Stimulated activated CD4-positive, alpha-beta T cell treated with anti-CD3 and anti-CD28 coated beads, Interleukin-1b, Interleukin-23, amount 100 ng/mL, for 48 hours (primary cell): ENCODE measurements around the gene LRRTM4.

Source experiments
- DNase-seq: peaks from one replicate; pipeline ENCODE4 v3.0.0-alpha.2; 2020

The LRRTM4 gene

GRCh38 chr2:77469106-77469505 is 53.1 kb downstream of the LRRTM4 start:
- no peak for DNase-seq

DNA sequence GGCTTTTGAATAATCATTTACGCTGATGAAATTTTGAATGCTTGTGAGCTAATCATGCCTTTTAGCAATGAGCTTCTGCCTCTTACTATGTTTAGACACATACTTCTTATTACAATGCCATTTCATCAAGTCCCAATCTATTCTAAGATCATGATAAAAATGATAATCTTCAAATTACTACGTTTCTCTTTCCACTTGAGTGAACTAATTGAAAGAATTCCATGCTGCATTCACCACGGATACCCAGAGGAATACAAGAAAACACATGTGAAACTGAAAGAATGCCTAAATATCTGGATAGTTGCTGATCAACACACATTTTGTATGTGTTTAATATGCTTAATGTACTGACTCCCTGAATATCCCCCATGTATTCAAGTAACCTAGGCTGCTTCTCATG is 62.3 kb downstream of the LRRTM4 start:
- no peak for DNase-seq

DNA sequence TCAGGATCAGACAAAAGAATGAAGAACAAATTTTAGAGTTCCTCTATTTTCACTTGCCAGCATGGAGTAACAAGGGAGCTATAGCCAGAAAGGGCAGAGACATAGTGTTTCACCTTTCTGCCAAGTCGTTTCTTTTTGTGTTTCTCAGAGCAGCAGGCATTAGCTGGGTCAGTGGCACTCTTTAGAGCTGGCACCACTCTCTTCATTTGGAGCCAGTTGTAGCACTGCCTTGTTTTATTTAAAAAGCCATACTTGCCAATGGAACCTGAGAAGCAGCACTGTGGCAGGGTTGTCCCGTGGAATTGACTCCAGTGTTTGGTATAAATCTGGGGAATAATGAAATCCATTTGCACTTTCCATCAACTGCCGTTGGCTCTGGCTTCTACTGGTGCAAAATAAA is 64.0 kb downstream of the LRRTM4 start:
- DNase-seq = no peak

DNA sequence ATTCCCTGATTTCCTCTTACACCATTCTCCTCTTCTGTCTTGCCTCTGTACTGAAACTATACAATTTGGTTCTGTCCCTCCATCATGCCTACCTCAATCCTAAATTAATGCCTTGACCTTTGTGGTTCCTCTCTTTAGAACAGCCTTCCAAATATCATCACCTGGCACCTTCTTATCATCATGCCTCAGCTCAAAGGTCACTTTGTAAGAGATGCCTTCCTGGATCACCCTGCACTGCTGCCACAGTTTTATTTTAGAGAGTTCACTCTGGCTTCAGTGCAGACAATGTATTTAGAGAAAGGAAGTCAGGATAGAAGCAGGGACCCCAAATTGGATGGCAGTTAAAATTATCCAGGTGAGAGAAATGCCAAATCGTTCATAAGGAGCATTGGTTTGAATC is 64.5 kb downstream of the LRRTM4 start:
- DNase-seq = no peak

DNA sequence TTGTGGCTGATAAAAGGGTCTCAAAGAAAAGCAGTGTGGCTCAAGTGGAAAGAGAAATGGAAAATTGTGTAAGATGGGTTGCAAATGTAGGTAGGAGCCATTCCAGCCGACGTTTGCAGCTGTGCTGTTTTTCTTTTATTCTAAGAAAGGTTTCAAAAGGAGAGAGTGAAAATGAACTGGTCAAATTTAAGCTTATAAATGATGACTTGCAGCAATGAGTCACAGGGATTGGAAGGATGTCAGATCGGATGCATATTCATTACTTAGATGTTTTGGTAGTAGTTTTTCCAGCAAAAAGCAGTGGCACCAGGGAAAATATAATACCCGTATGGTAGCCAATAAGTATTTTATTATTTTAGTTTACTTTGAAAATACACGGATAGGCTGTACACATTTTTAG is 79.1 kb downstream of the LRRTM4 start:
- DNase-seq = no peak

DNA sequence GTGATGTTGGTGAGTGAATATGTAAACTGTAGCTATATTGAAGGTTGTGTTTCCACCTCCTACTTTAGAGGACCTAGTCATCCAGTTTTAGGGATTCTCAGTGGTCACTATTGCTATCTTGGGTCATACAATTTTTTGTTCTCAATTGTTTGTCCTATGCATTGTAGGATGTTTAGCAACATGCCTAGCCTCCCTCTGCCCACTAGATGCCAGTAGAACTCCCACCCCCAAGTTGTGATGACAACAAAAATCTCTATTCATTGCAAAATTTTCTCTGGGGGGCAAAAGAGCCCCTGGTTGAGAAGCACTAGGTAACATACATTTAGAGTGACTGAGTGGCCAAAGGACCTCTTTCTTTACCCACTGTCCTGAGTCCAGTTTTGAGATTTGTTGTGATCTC is 87.3 kb downstream of the LRRTM4 start:
- DNase-seq = no peak

- no peak for DNase-seq
Observed at GRCh38 chr2:77428946-77429345, 93.2 kb downstream of the LRRTM4 start.

- DNase-seq = no peak
Observed at GRCh38 chr2:77421971-77422370, 100.2 kb downstream of the LRRTM4 start.

DNA sequence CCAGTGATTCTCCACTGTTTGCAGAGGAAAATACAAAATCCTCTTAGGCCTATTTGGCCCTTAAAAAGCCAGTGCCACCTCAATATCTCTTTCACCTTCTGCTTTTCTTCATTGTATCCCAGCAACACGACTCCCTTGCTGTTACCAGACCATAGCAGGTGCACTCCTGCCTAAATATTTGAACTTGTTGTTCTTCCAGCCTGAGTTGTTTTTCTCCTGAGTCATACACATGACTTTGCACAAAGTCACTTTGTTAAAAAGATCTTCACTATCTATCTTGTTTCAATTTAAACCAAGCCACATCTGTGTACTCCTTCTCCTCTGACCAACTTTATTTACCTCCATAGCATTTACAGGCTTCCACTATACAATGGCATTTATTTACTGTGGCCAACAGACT is 103.6 kb downstream of the LRRTM4 start:
- no peak for DNase-seq

DNA sequence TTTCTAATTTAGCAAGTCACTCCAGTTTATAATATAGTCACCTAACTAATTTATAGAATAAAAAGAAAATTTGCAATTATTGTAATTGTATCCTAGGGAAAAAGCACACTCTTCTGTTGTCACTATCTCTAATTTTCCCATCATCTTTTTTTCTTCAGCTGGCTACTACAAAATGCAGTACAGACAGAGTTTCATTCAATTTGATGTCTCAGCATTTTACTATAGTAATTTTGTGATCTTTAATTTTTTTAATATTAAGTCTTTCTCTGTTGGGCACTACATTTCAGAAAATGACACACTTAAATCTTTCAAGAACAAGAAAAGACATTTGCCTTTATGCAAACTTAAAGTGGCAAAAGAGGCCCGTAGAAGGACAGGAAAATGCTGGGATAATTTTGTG is 118.0 kb downstream of the LRRTM4 start:
- no peak for DNase-seq

- no peak for DNase-seq
Observed at GRCh38 chr2:77398970-77399600, 123.1 kb downstream of the LRRTM4 start.

GRCh38 chr2:77397763-77398162 is 124.4 kb downstream of the LRRTM4 start:
- no peak for DNase-seq

- no peak for DNase-seq
Observed at GRCh38 chr2:77395011-77395410, 127.2 kb downstream of the LRRTM4 start.

DNA sequence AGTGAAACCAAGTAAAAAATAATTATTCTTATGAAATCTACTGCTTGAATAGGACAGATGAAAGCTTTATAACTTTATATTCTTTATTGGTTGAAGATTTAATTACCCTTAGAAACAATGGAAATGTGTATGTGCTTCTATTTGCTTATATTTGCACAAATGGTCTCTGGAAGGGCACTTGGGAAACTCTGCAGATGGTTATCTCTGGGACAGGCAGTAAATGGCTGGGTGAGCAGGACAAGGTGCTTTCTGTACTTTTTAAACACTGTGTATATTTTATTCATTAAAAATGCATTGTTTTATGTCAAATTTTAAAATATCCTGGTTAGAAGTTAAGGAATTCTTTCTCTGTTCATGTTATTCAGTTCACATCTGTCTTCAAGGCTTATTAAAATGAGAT is 131.1 kb downstream of the LRRTM4 start:
- no peak for DNase-seq

DNA sequence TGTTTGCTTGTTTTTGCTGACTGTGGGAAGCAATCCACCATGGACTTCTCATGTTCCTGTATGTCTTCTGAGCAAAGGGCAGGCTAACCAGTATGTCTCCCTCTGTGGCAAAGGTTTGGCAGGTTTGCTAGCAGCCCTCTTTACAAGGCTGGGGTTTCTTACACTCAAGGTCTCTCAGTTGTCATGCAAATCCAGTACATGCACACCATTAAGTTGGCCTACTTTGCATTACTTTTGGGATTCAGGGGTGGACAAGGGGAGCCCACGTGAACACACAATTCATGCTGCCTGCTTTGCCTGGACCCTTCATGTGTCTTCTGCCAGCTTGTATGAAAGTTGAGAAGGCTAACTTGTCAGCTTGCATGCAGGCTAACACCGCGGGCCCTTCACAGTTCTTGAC is 134.9 kb downstream of the LRRTM4 start:
- DNase-seq = no peak

- no peak for DNase-seq
Observed at GRCh38 chr2:77372636-77373035, 149.5 kb downstream of the LRRTM4 start.

- no peak for DNase-seq
Observed at GRCh38 chr2:77370511-77370910, 151.7 kb downstream of the LRRTM4 start.

DNA sequence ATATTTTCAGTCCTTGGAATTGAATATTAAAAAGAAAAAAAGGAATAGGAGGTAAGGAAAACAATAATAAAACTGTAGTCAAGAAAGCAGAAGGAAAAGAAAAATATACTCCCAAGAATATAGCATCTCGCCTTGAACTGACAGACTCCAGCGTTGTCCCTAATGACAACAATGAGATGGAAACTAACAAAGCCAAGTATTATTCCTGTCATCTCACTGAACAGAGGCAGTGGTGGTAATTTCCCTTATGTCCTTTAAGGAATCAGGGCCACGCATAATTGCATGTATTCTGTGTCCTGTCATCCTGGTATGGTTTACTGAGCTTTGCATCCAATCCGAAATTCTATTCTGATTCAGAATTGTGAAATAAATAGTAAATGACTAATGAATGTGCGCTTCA is 158.9 kb downstream of the LRRTM4 start:
- DNase-seq = no peak

GRCh38 chr2:77348821-77349220 is 173.4 kb downstream of the LRRTM4 start:
- no peak for DNase-seq

DNA sequence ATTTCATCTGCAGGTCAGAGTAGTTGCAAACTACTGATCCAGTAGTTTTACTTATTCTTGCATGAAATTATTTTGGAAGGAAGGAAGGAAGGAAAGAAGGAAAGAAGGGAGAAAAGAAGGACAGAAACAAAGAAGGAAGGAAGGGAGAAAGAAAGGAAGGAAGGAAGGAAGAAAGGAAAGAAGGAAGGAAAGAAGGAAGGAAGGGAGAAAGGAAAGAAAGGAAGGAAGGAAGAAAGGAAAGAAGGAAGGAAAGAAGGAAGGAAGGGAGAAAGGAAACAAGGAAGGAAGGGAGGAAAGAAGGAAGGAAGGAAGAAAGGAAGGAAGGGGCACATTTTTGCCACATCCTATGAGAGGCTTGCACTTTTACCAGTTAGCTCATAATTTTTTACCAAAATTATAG is 186.2 kb downstream of the LRRTM4 start:
- no peak for DNase-seq

DNA sequence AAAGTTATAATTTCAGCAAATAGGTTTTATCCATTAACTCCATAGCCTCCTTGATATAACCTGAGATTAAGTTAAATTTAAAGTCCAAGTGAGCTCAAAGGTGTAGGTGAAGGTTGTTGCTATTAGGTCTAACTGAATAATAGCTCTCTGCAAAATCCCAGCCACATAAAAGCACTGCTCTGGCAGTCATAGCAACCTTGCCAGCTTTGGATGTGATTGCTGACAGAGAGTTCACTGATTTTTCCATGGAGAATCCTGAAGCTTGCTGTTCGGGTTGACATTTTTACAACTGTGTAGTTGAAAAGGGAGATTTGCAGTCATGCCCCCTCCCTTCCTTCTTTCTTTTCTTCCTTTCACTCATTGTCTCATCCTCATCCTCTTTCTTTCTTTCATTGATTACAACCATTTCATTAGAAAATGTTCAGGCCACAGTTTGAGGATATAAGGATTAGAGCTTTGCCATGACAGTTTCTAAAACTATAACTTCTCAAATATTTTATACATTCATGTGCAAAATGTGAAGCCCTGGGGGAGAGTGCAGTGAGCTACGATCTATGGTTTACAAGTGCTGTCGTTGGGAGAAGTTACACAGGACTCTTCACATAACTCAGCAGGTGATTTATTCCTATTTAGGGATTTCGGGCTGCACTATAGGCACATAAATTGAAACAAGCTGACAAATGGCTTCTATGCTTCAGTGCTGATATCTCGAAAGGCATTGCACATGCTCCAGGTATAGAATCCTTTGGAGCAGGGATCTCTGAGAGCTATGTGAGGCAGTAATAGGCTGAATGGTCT is 193.8 kb downstream of the LRRTM4 start:
- no peak for DNase-seq

DNA sequence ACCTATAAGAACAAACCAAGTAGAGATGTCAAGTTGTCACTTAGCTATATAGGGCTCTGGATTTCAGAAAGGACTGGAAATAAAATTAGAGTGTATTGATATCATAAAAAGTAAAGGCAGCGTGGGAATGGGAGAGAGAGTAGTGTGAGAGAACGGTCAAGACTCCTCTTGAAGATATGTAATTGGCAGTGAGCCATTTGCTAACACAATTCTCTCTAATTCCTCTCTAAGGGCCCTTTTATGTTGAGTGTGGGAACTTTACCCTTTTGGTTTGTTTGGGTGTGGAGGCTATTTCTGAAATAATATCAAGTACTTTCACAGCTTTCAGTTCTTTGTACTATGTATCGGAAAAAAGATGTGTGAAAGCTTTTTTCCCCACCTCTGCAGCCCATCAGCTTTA is 196.8 kb downstream of the LRRTM4 start:
- DNase-seq = no peak

- DNase-seq = no peak
Observed at GRCh38 chr2:77322431-77322830, 199.7 kb downstream of the LRRTM4 start.

GRCh38 chr2:77314721-77315120 is 207.5 kb downstream of the LRRTM4 start:
- no peak for DNase-seq

GRCh38 chr2:77310416-77310815 is 211.8 kb downstream of the LRRTM4 start:
- no peak for DNase-seq
